B cell (primary cell): ENCODE data around the gene MDFI. TPM values are rescaled to one million over a fixed set of nuclear protein-coding genes. Genes with fewer than 3 reads are reported as not detected.

ENCODE experiments used
- ATAC-seq: fragments of 200-7000 bp; cut with Tn5 transposase; one replicate; pipeline ENCODE4 v1.10.0; 2021; ENCODE audit warnings: low read depth, mild to moderate bottlenecking, moderate number of reproducible peaks, moderate library complexity
- CTCF ChIA-PET: fragments of 350-600 bp; sonication (Branson Sonifier 250); formaldehyde crosslinking; loops from one replicate; lab custom pipeline; 2021; ENCODE audit warnings: antibody characterized with exemption, inconsistent platforms; lab: Charles Lee
- POLR2A ChIA-PET: fragments of 350-600 bp; sonication (Branson Sonifier 250); formaldehyde crosslinking; loops from one replicate; lab custom pipeline; 2021; ENCODE audit warnings: antibody characterized with exemption; lab: Charles Lee
- DNase-seq: peaks from one replicate; pipeline ENCODE4 v3.0.0; 2013
- H2AFZ ChIP-seq: 2 replicates; pipeline ENCODE4 v1.6.1; 2012; ENCODE audit warnings: mild to moderate bottlenecking, low read depth, low read length; ENCODE audit not compliant: insufficient read depth, poor library complexity, severe bottlenecking
- H3K27ac ChIP-seq, 2 donors: 1 replicate in 1 of 2; 2 replicates in 1 of 2; pipeline ENCODE4 v1.5.1; 2012 to 2013; ENCODE audit warnings: low read length in 2 of 2, mild to moderate bottlenecking in 2 of 2, moderate library complexity in 1 of 2
- H3K27me3 ChIP-seq, 4 experiments: fragments of 200-600 bp in 1 of 4; sonication (generic) in 1 of 4; replicated peaks in 1 of 4; 1 replicate in 2 of 4; 2 replicates in 2 of 4; pipeline versions ENCODE4 v1.6.1 to v1.7.0; 2013 to 2016; ENCODE audit warnings: low read length in 3 of 4, mild to moderate bottlenecking in 2 of 4, mixed read lengths in 1 of 4, moderate library complexity in 1 of 4; ENCODE audit not compliant: insufficient read depth in 4 of 4, control insufficient read depth in 3 of 4; ENCODE audit errors: control extremely low read depth in 1 of 4
- H3K36me3 ChIP-seq, 2 experiments: replicated peaks in 1 of 2; 1 replicate in 1 of 2; 2 replicates in 1 of 2; pipeline versions ENCODE4 v1.6.1 to v1.7.1; 2013; ENCODE audit warnings: low read length in 1 of 2; ENCODE audit not compliant: insufficient read depth in 2 of 2, control insufficient read depth in 1 of 2; ENCODE audit errors: control extremely low read depth in 1 of 2, extremely low read depth in 1 of 2
- H3K4me1 ChIP-seq, 2 donors: fragments of 200-600 bp in 1 of 2; sonication (generic) in 1 of 2; 1 replicate in 1 of 2; 2 replicates in 1 of 2; pipeline versions ENCODE4 v1.5.1 to v1.6.1; 2013 to 2017; ENCODE audit warnings: low read length in 2 of 2; ENCODE audit not compliant: control insufficient read depth in 2 of 2, insufficient read depth in 2 of 2
- H3K4me2 ChIP-seq: replicated peaks from 2 replicates; pipeline ENCODE3; 2012; ENCODE audit warnings: mild to moderate bottlenecking, low read depth, low read length; ENCODE audit not compliant: poor library complexity, severe bottlenecking
- H3K4me3 ChIP-seq, 5 experiments: fragments of 200-600 bp in 1 of 5; sonication (generic) in 1 of 5; 1 replicate in 3 of 5; 2 replicates in 2 of 5; pipeline versions ENCODE4 v1.5.1 to v1.7.0; 2011 to 2016; ENCODE audit warnings: low read length in 4 of 5, mild to moderate bottlenecking in 4 of 5, low read depth in 2 of 5, control low read depth in 1 of 5, moderate library complexity in 1 of 5; ENCODE audit not compliant: insufficient read depth in 1 of 5; ENCODE audit errors: control extremely low read depth in 1 of 5, extremely low read depth in 1 of 5
- H3K79me2 ChIP-seq: fragments of 200-600 bp; sonication (generic); one replicate; pipeline ENCODE4 v1.6.0; 2016; ENCODE audit warnings: low read length; ENCODE audit not compliant: control insufficient read depth, insufficient read depth
- H3K9ac ChIP-seq: fragments of 200-600 bp; sonication (generic); 2 replicates; pipeline ENCODE4 v1.6.1; 2017; ENCODE audit warnings: mild to moderate bottlenecking, low read length, moderate library complexity
- H3K9me3 ChIP-seq, 3 donors: one replicate each; pipeline versions ENCODE4 v1.6.1 to v1.7.1; 2013; ENCODE audit warnings: low read length in 2 of 3; ENCODE audit not compliant: control insufficient read depth in 2 of 3, insufficient read depth in 1 of 3; ENCODE audit errors: control extremely low read depth in 1 of 3
- H4K20me1 ChIP-seq: 2 replicates; pipeline ENCODE4 v1.6.0; 2012; ENCODE audit warnings: mild to moderate bottlenecking, low read length; ENCODE audit not compliant: insufficient read depth, control insufficient read depth, poor library complexity, severe bottlenecking
- H3K27ac Mint-ChIP-seq: one replicate; pipeline ENCODE4 v1.8.0; 2021; ENCODE audit warnings: mixed read lengths
- H3K27me3 Mint-ChIP-seq: one replicate; pipeline ENCODE4 v1.8.0; 2021; ENCODE audit warnings: mixed read lengths
- H3K4me1 Mint-ChIP-seq: one replicate; pipeline ENCODE4 v1.8.0; 2021; ENCODE audit warnings: mixed read lengths
- H3K4me3 Mint-ChIP-seq: one replicate; pipeline ENCODE4 v1.8.0; 2021; ENCODE audit warnings: mixed read lengths
- H3K9me3 Mint-ChIP-seq: one replicate; pipeline ENCODE4 v1.8.0; 2022; ENCODE audit warnings: mixed read lengths; ENCODE audit not compliant: insufficient read depth
- EZH2 ChIP-seq: IDR thresholded peaks from 2 replicates; pipeline ENCODE4 v1.6.1; 2012; ENCODE audit warnings: borderline replicate concordance, low read depth, mild to moderate bottlenecking, moderate library complexity, low read length; ENCODE audit not compliant: insufficient read depth, poor library complexity, severe bottlenecking
- WGBS: methylation state at CpG from one replicate; pipeline ENCODE4 v1.1.5; 2013; ENCODE audit warnings: missing lambda C conversion rate; ENCODE audit not compliant: insufficient coverage; 5-methylcytosine and 5-hydroxymethylcytosine counted together
- intact Hi-C: fragments of 100-400 bp; cut with micrococcal nuclease; formaldehyde crosslinking; loops from one replicate; pipeline ENCODE4 v1.10.0; 2022
- polyA plus RNA-seq: library from polyadenylated mRNA; depleted of rRNA; stranded (reverse); fragments of >200 nt; gene quantifications from 2 replicates; pipeline ENCODE4 v1.2.3, GENCODE V29; 2012
- total RNA-seq, 2 donors: library from RNA; stranded (reverse); fragments of 120-200 nt in 1 of 2; gene quantifications; 1 replicate in 1 of 2; 2 replicates in 1 of 2; pipeline versions ENCODE4 v1.2.3 to v1.2.4, GENCODE V29; 2013 to 2022
- TF ChIP-seq, protein P1 (sequence below): fragments of 200-600 bp; IDR thresholded peaks from one replicate; pipeline ENCODE4 v1.8.0; 2022; ENCODE audit warnings: antibody characterized with exemption, mild to moderate bottlenecking

Gene MDFI
- total and polyA plus RNA-seq, 2 donors (not counting 1 experiment from before 2014, with no cell fraction given), result not detected

- ATAC-seq, result no peak
- peaks cover 9% of the 10 kb centered on the region for H3K9me3 Mint-ChIP-seq
- H3K9ac ChIP-seq, result no peak overlapping the region
- DNase-seq, result no peak
- no peak overlapping the region for H2AFZ ChIP-seq
- intact Hi-C loops, result no loop called here
- POLR2A ChIA-PET, result no interaction called here
- no peaks in the 10 kb centered on the region for H3K36me3 ChIP-seq
- no peak for TF ChIP-seq EZH2
- TF ChIP-seq, protein P1, sequence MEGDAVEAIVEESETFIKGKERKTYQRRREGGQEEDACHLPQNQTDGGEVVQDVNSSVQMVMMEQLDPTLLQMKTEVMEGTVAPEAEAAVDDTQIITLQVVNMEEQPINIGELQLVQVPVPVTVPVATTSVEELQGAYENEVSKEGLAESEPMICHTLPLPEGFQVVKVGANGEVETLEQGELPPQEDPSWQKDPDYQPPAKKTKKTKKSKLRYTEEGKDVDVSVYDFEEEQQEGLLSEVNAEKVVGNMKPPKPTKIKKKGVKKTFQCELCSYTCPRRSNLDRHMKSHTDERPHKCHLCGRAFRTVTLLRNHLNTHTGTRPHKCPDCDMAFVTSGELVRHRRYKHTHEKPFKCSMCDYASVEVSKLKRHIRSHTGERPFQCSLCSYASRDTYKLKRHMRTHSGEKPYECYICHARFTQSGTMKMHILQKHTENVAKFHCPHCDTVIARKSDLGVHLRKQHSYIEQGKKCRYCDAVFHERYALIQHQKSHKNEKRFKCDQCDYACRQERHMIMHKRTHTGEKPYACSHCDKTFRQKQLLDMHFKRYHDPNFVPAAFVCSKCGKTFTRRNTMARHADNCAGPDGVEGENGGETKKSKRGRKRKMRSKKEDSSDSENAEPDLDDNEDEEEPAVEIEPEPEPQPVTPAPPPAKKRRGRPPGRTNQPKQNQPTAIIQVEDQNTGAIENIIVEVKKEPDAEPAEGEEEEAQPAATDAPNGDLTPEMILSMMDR, result no peak
- no peak overlapping the region for H3K4me3 Mint-ChIP-seq
- H3K27ac ChIP-seq, result no peak overlapping the region
- CTCF ChIA-PET, result no interaction called here
- peaks cover 0 to 3% (median 0%) of the 10 kb centered on the region in 4 experiments for H3K27me3 ChIP-seq
- H3K4me1 Mint-ChIP-seq, result no peaks in the 10 kb centered on the region
- H3K9me3 ChIP-seq, result peaks cover 0 to 7% (median 3%) of the 10 kb centered on the region in 3 donors
- no peak overlapping the region for H3K4me2 ChIP-seq
- H3K27ac Mint-ChIP-seq, result no peak overlapping the region
- H3K4me1 ChIP-seq, result no peaks in the 10 kb centered on the region
- no peaks in the 10 kb centered on the region for H4K20me1 ChIP-seq
- H3K4me3 ChIP-seq, result no peak overlapping the region
- H3K27me3 Mint-ChIP-seq, result peaks cover 15% of the 10 kb centered on the region
- H3K79me2 ChIP-seq, result no peaks in the 10 kb centered on the region
Observed at GRCh38 chr6:41621367-41621766, 16.9 kb upstream of the MDFI start.

- no peak for ATAC-seq
- Mint-ChIP-seq H3K4me1 (no peaks in the 10 kb centered on the region), H3K27ac (no peak overlapping the region), H3K9me3 (peaks cover 9% of the 10 kb centered on the region), H3K4me3 (no peak overlapping the region), H3K27me3 (peaks cover 20% of the 10 kb centered on the region)
- ChIA-PET POLR2A (no interaction called here), CTCF (no interaction called here)
- TF ChIP-seq EZH2, result no peak
- TF ChIP-seq, protein P1, result no peak
- Histone ChIP-seq H3K36me3 (no peaks in the 10 kb centered on the region), H2AFZ (no peak overlapping the region), H3K4me3 (no peak overlapping the region), H4K20me1 (no peaks in the 10 kb centered on the region), H3K27me3 (peaks cover 0 to 3% (median 0%) of the 10 kb centered on the region in 4 experiments), H3K4me1 (no peaks in the 10 kb centered on the region), H3K9me3 (peaks cover 0 to 7% (median 3%) of the 10 kb centered on the region in 3 donors), H3K4me2 (no peak overlapping the region), H3K27ac (no peak overlapping the region), H3K9ac (no peak overlapping the region), H3K79me2 (no peaks in the 10 kb centered on the region)
- 72% methylated on average over 2 of the region's 2 CpGs for WGBS
- DNase-seq, result no peak
- intact Hi-C loops, result no loop called here
Observed at GRCh38 chr6:41621802-41622201, 16.5 kb upstream of the MDFI start.
